ACC112 (cell line): ENCODE measurements around the gene TSC22D4.
"Not testable (repeated sequence)": the region's sequence is repeated elsewhere in the genome, so short reads cannot be mapped to it uniquely, and the experiment has no call there.

Experiments used
- H2AFZ ChIP-seq: fragments of 200-600 bp; sonication (generic); one replicate; pipeline ENCODE4 v1.6.0; 2017; ENCODE audit warnings: antibody characterized with exemption, low read length; ENCODE audit not compliant: unreplicated experiment
- H3K27ac ChIP-seq: fragments of 200-600 bp; sonication (generic); 2 replicates; pipeline ENCODE4 v1.5.1; 2014; ENCODE audit warnings: low read depth, mild to moderate bottlenecking, antibody characterized with exemption, low read length, moderate library complexity
- H3K27me3 ChIP-seq: fragments of 200-600 bp; sonication (generic); 2 replicates; pipeline ENCODE4 v1.6.1; 2014; ENCODE audit warnings: mild to moderate bottlenecking, antibody characterized with exemption, low read length, moderate library complexity, mixed read lengths; ENCODE audit not compliant: insufficient read depth
- H3K36me3 ChIP-seq: fragments of 200-600 bp; sonication (generic); 2 replicates; pipeline ENCODE4 v1.6.1; 2016; ENCODE audit warnings: mild to moderate bottlenecking, antibody characterized with exemption, low read length, moderate library complexity, mixed read lengths; ENCODE audit not compliant: insufficient read depth
- H3K4me1 ChIP-seq: fragments of 200-600 bp; sonication (generic); one replicate; pipeline ENCODE4 v1.6.1; 2016; ENCODE audit warnings: low read length, mixed read lengths; ENCODE audit not compliant: insufficient read depth, unreplicated experiment, control insufficient read depth
- H3K4me3 ChIP-seq: fragments of 200-600 bp; sonication (generic); 2 replicates; pipeline ENCODE4 v1.5.1; 2014; ENCODE audit warnings: mild to moderate bottlenecking, low read depth, low read length
- H3K79me2 ChIP-seq: fragments of 200-600 bp; sonication (generic); one replicate; pipeline ENCODE4 v1.6.0; 2016; ENCODE audit warnings: low read length; ENCODE audit not compliant: control insufficient read depth, unreplicated experiment, insufficient read depth

Gene TSC22D4

GRCh38 chr7:100478958-100479660, at the start of gene TSC22D4:
TSC22D4 (minus strand) TSS chr7:100479214; CDS start chr7:100478038, 1,176 bp downstream.
- H3K4me1 ChIP-seq: peaks cover 22% of the 10 kb centered on the region

GRCh38 chr7:100528108-100528866, 49.3 kb upstream of the TSC22D4 start:
- not testable (repeated sequence) for H3K36me3 ChIP-seq, H2AFZ ChIP-seq, H3K79me2 ChIP-seq, H3K27me3 ChIP-seq, H3K4me1 ChIP-seq, H3K4me3 ChIP-seq, H3K27ac ChIP-seq

More at GRCh38 chr7:100478958-100479660, at the start of gene TSC22D4:
- Histone ChIP-seq H3K4me3 (peak within 1 kb of the TSS; percentile 90), H3K27me3 (no peaks in the 10 kb centered on the region), H3K27ac (peak within 1 kb of the TSS; percentile 44), H3K36me3 (no peaks in the 10 kb centered on the region), H2AFZ (peak within 1 kb of the TSS; percentile 58), H3K79me2 (peaks cover 47% of the 10 kb centered on the region)

- H3K36me3 ChIP-seq, H3K4me3 ChIP-seq, H2AFZ ChIP-seq, H3K27ac ChIP-seq, H3K27me3 ChIP-seq, H3K79me2 ChIP-seq, H3K4me1 ChIP-seq: not testable (repeated sequence)
Observed at GRCh38 chr7:100523192-100523591, 44.2 kb upstream of the TSC22D4 start.

- not testable (repeated sequence) for H2AFZ ChIP-seq, H3K4me3 ChIP-seq, H3K27me3 ChIP-seq, H3K79me2 ChIP-seq, H3K36me3 ChIP-seq, H3K4me1 ChIP-seq, H3K27ac ChIP-seq
Observed at GRCh38 chr7:100521909-100522593, 43.0 kb upstream of the TSC22D4 start.

- H3K4me3 ChIP-seq: no peak overlapping the region
- H3K27ac ChIP-seq: no peak overlapping the region
- peaks cover 5% of the 10 kb centered on the region for H3K4me1 ChIP-seq
- H2AFZ ChIP-seq: no peak overlapping the region
- no peaks in the 10 kb centered on the region for H3K27me3 ChIP-seq
- H3K36me3 ChIP-seq: no peaks in the 10 kb centered on the region
- no peaks in the 10 kb centered on the region for H3K79me2 ChIP-seq
Observed at GRCh38 chr7:100521076-100521475, 42.1 kb upstream of the TSC22D4 start.

- Histone ChIP-seq H3K79me2 (no peaks in the 10 kb centered on the region), H2AFZ (no peak overlapping the region), H3K4me3 (no peak overlapping the region), H3K27me3 (no peaks in the 10 kb centered on the region), H3K36me3 (no peaks in the 10 kb centered on the region), H3K4me1 (peaks cover 14% of the 10 kb centered on the region), H3K27ac (no peak overlapping the region)
Observed at GRCh38 chr7:100520138-100520537, 41.1 kb upstream of the TSC22D4 start.

GRCh38 chr7:100519580-100519979, 40.6 kb upstream of the TSC22D4 start:
- no peak overlapping the region for H2AFZ ChIP-seq
- peaks cover 18% of the 10 kb centered on the region for H3K4me1 ChIP-seq
- no peaks in the 10 kb centered on the region for H3K36me3 ChIP-seq
- H3K79me2 ChIP-seq: no peaks in the 10 kb centered on the region
- no peak overlapping the region for H3K27ac ChIP-seq
- H3K4me3 ChIP-seq: no peak overlapping the region
- H3K27me3 ChIP-seq: no peaks in the 10 kb centered on the region

GRCh38 chr7:100517305-100517704, 38.3 kb upstream of the TSC22D4 start:
- no peak overlapping the region for H2AFZ ChIP-seq
- no peaks in the 10 kb centered on the region for H3K36me3 ChIP-seq
- no peak overlapping the region for H3K27ac ChIP-seq
- peaks cover 18% of the 10 kb centered on the region for H3K4me1 ChIP-seq
- H3K4me3 ChIP-seq: no peak overlapping the region
- H3K79me2 ChIP-seq: no peaks in the 10 kb centered on the region
- no peaks in the 10 kb centered on the region for H3K27me3 ChIP-seq

- Histone ChIP-seq H2AFZ (peak overlapping the region; percentile 45), H3K27me3 (no peaks in the 10 kb centered on the region), H3K27ac (peak overlapping the region; percentile 89)
Observed at GRCh38 chr7:100516135-100516812, 37.3 kb upstream of the TSC22D4 start.

GRCh38 chr7:100515072-100515532, 36.1 kb upstream of the TSC22D4 start:
- Histone ChIP-seq H3K4me1 (peaks cover 18% of the 10 kb centered on the region), H3K36me3 (no peaks in the 10 kb centered on the region), H2AFZ (peak overlapping the region; percentile 91), H3K4me3 (peak overlapping the region; percentile 23; the same call in 1 of the 2 replicates), H3K79me2 (no peaks in the 10 kb centered on the region), H3K27ac (peak overlapping the region; percentile 89), H3K27me3 (no peaks in the 10 kb centered on the region)

More at GRCh38 chr7:100516135-100516812, 37.3 kb upstream of the TSC22D4 start:
- no peak overlapping the region for H3K4me3 ChIP-seq
- H3K79me2 ChIP-seq: no peaks in the 10 kb centered on the region
- H3K4me1 ChIP-seq: peaks cover 18% of the 10 kb centered on the region
- no peaks in the 10 kb centered on the region for H3K36me3 ChIP-seq
